Suppressor macrophage treated with lipopolysaccharide for 4 hours (primary cell): ENCODE data around the gene DCC.

Source experiments
- DNase-seq: peaks from one replicate; pipeline ENCODE4 v3.0.0-alpha.2; 2020

DCC gene

GRCh38 chr18:52950155-52950554 is 610.2 kb downstream of the DCC start:
- DNase-seq: no peak

- no peak for DNase-seq
These were observed 613.4 kb downstream of the DCC start for GRCh38 chr18:52953387-52953786.

GRCh38 chr18:52963481-52963880 is 623.5 kb downstream of the DCC start:
- no peak for DNase-seq

GRCh38 chr18:52970686-52971085 is 630.7 kb downstream of the DCC start:
- no peak for DNase-seq

- DNase-seq: no peak
These were observed 631.1 kb downstream of the DCC start for GRCh38 chr18:52971097-52971496.

GRCh38 chr18:52979892-52980291 is 639.9 kb downstream of the DCC start:
- DNase-seq: no peak

- no peak for DNase-seq
These were observed 651.2 kb downstream of the DCC start for GRCh38 chr18:52991246-52991645.

GRCh38 chr18:52992041-52992440 is 652.0 kb downstream of the DCC start:
- no peak for DNase-seq

- DNase-seq: no peak
These were observed 655.9 kb downstream of the DCC start for GRCh38 chr18:52995875-52996274.

GRCh38 chr18:52999633-53000032 is 659.6 kb downstream of the DCC start:
- DNase-seq: no peak

GRCh38 chr18:53004798-53005197 is 664.8 kb downstream of the DCC start:
- no peak for DNase-seq

GRCh38 chr18:53018791-53019190 is 678.8 kb downstream of the DCC start:
- DNase-seq: no peak

- DNase-seq: no peak
These were observed 685.2 kb downstream of the DCC start for GRCh38 chr18:53025247-53025646.

- no peak for DNase-seq
These were observed 688.6 kb downstream of the DCC start for GRCh38 chr18:53028565-53028964.

GRCh38 chr18:53033128-53033527 is 693.1 kb downstream of the DCC start:
- DNase-seq: no peak

- DNase-seq: no peak
These were observed 698.6 kb downstream of the DCC start for GRCh38 chr18:53038608-53039007.

- DNase-seq: no peak
These were observed 700.3 kb downstream of the DCC start for GRCh38 chr18:53040286-53040685.

- no peak for DNase-seq
These were observed 716.1 kb downstream of the DCC start for GRCh38 chr18:53056064-53056463.

GRCh38 chr18:53070788-53071187 is 730.8 kb downstream of the DCC start:
- no peak for DNase-seq

GRCh38 chr18:53080687-53081086 is 740.7 kb downstream of the DCC start:
- DNase-seq: no peak

GRCh38 chr18:53093636-53094035 is 753.6 kb downstream of the DCC start:
- no peak for DNase-seq

- DNase-seq: no peak
These were observed 761.6 kb downstream of the DCC start for GRCh38 chr18:53101536-53102105.

GRCh38 chr18:53114441-53114840 is 774.4 kb downstream of the DCC start:
- no peak for DNase-seq

- no peak for DNase-seq
These were observed 776.0 kb downstream of the DCC start for GRCh38 chr18:53115876-53116585.

GRCh38 chr18:53117851-53118250 is 777.9 kb downstream of the DCC start:
- DNase-seq: no peak
